ENCODE data around the gene KYNU.
"Not testable (repeated sequence)": the region's sequence is repeated elsewhere in the genome, so short reads cannot be mapped to it uniquely, and the experiment has no call there.

Gene KYNU

GRCh38 chr2:143026411-143027054, 149.1 kb downstream of the KYNU start:
- no peak for DNase-seq (ENCODE audit: low read depth)

- DNase-seq (ENCODE audit: low read depth) = no peak
Measured at GRCh38 chr2:143029141-143029540, 151.7 kb downstream of the KYNU start.

- DNase-seq (ENCODE audit: low read depth) = no peak
Measured at GRCh38 chr2:143030127-143030526, 152.7 kb downstream of the KYNU start.

GRCh38 chr2:143034292-143035074, 157.0 kb downstream of the KYNU start:
- DNase-seq (ENCODE audit: low read depth) = peak; percentile 15

- no peak for DNase-seq (ENCODE audit: low read depth)
Measured at GRCh38 chr2:143051465-143051864, 174.0 kb downstream of the KYNU start.

GRCh38 chr2:143053437-143053836, 176.0 kb downstream of the KYNU start:
- DNase-seq (ENCODE audit: low read depth) = not testable (repeated sequence)

GRCh38 chr2:143056550-143056949, 179.1 kb downstream of the KYNU start:
- DNase-seq (ENCODE audit: low read depth) = no peak

GRCh38 chr2:143058851-143059250, 181.4 kb downstream of the KYNU start:
- no peak for DNase-seq (ENCODE audit: low read depth)

- DNase-seq (ENCODE audit: low read depth) = no peak
Measured at GRCh38 chr2:143063612-143064200, 186.2 kb downstream of the KYNU start.

- DNase-seq (ENCODE audit: low read depth) = no peak
Measured at GRCh38 chr2:143068094-143068493, 190.6 kb downstream of the KYNU start.

- DNase-seq (ENCODE audit: low read depth) = no peak
Measured at GRCh38 chr2:143068509-143068908, 191.0 kb downstream of the KYNU start.

- DNase-seq (ENCODE audit: low read depth) = no peak
Measured at GRCh38 chr2:143070704-143071103, 193.2 kb downstream of the KYNU start.

GRCh38 chr2:143071185-143071876, 193.9 kb downstream of the KYNU start:
- no peak for DNase-seq (ENCODE audit: low read depth)

GRCh38 chr2:143074913-143075312, 197.4 kb downstream of the KYNU start:
- DNase-seq (ENCODE audit: low read depth) = not testable (repeated sequence)

- no peak for DNase-seq (ENCODE audit: low read depth)
Measured at GRCh38 chr2:143075711-143076110, 198.2 kb downstream of the KYNU start.

GRCh38 chr2:143078104-143078503, 200.6 kb downstream of the KYNU start:
- DNase-seq (ENCODE audit: low read depth) = no peak

- no peak for DNase-seq (ENCODE audit: low read depth)
Measured at GRCh38 chr2:143081616-143082015, 204.2 kb downstream of the KYNU start.

GRCh38 chr2:143083636-143084035, 206.2 kb downstream of the KYNU start:
- no peak for DNase-seq (ENCODE audit: low read depth)

- no peak for DNase-seq (ENCODE audit: low read depth)
Measured at GRCh38 chr2:143084462-143084861, 207.0 kb downstream of the KYNU start.

GRCh38 chr2:143085125-143085784, 207.8 kb downstream of the KYNU start:
- DNase-seq (ENCODE audit: low read depth) = no peak

GRCh38 chr2:143087033-143087432, 209.6 kb downstream of the KYNU start:
- no peak for DNase-seq (ENCODE audit: low read depth)

- no peak for DNase-seq (ENCODE audit: low read depth)
Measured at GRCh38 chr2:143088388-143088787, 210.9 kb downstream of the KYNU start.
